Stomach (tissue), 4 donors: ENCODE results near the gene TSPAN32.

ENCODE experiments used
- POLR2A ChIP-seq, 4 donors: fragments of 450-650 bp; IDR thresholded peaks; one replicate each; pipeline ENCODE4 v1.6.1; 2016; ENCODE audit warnings: antibody characterized with exemption in 4 of 4, control low read depth in 2 of 4, mild to moderate bottlenecking in 1 of 4, moderate library complexity in 1 of 4
- TF ChIP-seq, protein P1 (sequence below), 7 experiments: fragments of 450-650 bp in 4 of 7; fragments of 200-600 bp in 3 of 7; sonication (generic) in 3 of 7; IDR thresholded peaks; one replicate each; pipeline ENCODE4 v1.5.1; 2016 to 2019; ENCODE audit warnings: antibody characterized with exemption in 7 of 7, control low read depth in 2 of 7, mild to moderate bottlenecking in 1 of 7

DNA sequence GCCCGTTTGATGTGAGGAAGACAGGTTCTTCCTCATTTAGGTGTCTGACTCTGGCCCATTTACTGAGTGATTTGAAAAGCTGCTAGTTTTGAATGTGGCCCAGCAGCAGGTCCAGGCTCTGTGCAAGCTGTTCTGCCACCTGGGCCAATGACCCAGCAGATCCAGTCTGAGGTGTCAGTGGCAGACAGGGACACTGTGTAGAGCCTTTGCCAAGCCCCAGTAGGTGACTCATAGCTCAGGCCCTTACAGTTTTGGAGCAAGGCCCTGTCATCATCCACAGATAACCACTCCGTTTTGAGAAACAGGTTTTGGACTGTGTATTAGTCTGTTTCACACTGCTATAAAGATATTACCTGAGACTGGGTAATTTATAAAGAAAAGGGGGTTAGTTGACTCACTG lies 23.9 kb downstream of the TSPAN32 start:
- TF ChIP-seq, protein P1, sequence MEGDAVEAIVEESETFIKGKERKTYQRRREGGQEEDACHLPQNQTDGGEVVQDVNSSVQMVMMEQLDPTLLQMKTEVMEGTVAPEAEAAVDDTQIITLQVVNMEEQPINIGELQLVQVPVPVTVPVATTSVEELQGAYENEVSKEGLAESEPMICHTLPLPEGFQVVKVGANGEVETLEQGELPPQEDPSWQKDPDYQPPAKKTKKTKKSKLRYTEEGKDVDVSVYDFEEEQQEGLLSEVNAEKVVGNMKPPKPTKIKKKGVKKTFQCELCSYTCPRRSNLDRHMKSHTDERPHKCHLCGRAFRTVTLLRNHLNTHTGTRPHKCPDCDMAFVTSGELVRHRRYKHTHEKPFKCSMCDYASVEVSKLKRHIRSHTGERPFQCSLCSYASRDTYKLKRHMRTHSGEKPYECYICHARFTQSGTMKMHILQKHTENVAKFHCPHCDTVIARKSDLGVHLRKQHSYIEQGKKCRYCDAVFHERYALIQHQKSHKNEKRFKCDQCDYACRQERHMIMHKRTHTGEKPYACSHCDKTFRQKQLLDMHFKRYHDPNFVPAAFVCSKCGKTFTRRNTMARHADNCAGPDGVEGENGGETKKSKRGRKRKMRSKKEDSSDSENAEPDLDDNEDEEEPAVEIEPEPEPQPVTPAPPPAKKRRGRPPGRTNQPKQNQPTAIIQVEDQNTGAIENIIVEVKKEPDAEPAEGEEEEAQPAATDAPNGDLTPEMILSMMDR (IDR thresholded peaks at IDR 0.05): no peak
- no peak for TF ChIP-seq POLR2A (IDR thresholded peaks at IDR 0.05)
